Right atrium auricular region (tissue), 2 donors: ENCODE data around the gene SAMD15. TPM values are rescaled to one million over a fixed set of nuclear protein-coding genes. Genes with fewer than 3 reads are reported as not detected.

Experiments used
- DNase-seq: peaks from one replicate; pipeline ENCODE4 v3.0.0-alpha.2; 2019; ENCODE audit warnings: low spot score
- H3K27ac ChIP-seq, 2 donors: fragments of 200-600 bp; sonication (generic); 1 replicate in 1 of 2; 2 replicates in 1 of 2; pipeline ENCODE4 v1.5.1; 2016 to 2019
- H3K27me3 ChIP-seq, 2 donors: fragments of 200-600 bp; sonication (generic); one replicate each; pipeline versions ENCODE4 v1.5.1 to v1.6.0; 2017 to 2019
- H3K36me3 ChIP-seq: fragments of 200-600 bp; sonication (generic); one replicate; pipeline ENCODE4 v1.5.1; 2016
- H3K4me1 ChIP-seq, 2 donors: fragments of 200-600 bp; sonication (generic); one replicate each; pipeline versions ENCODE4 v1.5.1 to v1.6.0; 2017 to 2019
- H3K4me3 ChIP-seq, 2 donors: fragments of 200-600 bp; sonication (generic); 1 replicate in 1 of 2; 2 replicates in 1 of 2; pipeline ENCODE4 v1.5.1; 2017 to 2019; ENCODE audit warnings: mild to moderate bottlenecking in 1 of 2, moderate library complexity in 1 of 2
- H3K9me3 ChIP-seq, 2 donors: fragments of 200-600 bp; sonication (generic); one replicate each; pipeline ENCODE4 v1.5.1; 2019
- total RNA-seq, 2 donors: library from RNA; depleted of rRNA; stranded (reverse); fragments of >200 nt; gene quantifications; one replicate each; pipeline ENCODE4 v1.1.0, GENCODE V29; 2016
- TF ChIP-seq, protein P1 (sequence below), 2 donors: fragments of 200-600 bp; sonication (generic); IDR thresholded peaks; one replicate each; pipeline ENCODE4 v1.5.1; 2019; ENCODE audit warnings: antibody characterized with exemption in 2 of 2

Gene SAMD15
- total RNA-seq, 2 donors from 2014 or later = 0.26 to 0.39 TPM

GRCh38 chr14:77364146-77364545, 13.0 kb upstream of the SAMD15 start:
- TF ChIP-seq, protein P1, sequence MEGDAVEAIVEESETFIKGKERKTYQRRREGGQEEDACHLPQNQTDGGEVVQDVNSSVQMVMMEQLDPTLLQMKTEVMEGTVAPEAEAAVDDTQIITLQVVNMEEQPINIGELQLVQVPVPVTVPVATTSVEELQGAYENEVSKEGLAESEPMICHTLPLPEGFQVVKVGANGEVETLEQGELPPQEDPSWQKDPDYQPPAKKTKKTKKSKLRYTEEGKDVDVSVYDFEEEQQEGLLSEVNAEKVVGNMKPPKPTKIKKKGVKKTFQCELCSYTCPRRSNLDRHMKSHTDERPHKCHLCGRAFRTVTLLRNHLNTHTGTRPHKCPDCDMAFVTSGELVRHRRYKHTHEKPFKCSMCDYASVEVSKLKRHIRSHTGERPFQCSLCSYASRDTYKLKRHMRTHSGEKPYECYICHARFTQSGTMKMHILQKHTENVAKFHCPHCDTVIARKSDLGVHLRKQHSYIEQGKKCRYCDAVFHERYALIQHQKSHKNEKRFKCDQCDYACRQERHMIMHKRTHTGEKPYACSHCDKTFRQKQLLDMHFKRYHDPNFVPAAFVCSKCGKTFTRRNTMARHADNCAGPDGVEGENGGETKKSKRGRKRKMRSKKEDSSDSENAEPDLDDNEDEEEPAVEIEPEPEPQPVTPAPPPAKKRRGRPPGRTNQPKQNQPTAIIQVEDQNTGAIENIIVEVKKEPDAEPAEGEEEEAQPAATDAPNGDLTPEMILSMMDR (IDR thresholded peaks at IDR 0.05) = no peak

GRCh38 chr14:77369285-77369684, 7.9 kb upstream of the SAMD15 start:
- Histone ChIP-seq H3K27me3 (no peaks in the 10 kb centered on the region), H3K27ac (no peak overlapping the region), H3K9me3 (no peaks in the 10 kb centered on the region), H3K36me3 (no peaks in the 10 kb centered on the region), H3K4me1 (no peaks in the 10 kb centered on the region), H3K4me3 (no peak overlapping the region)
- TF ChIP-seq, protein P1 (IDR thresholded peaks at IDR 0.05) = no peak
- no peak for DNase-seq

More at GRCh38 chr14:77364146-77364545, 13.0 kb upstream of the SAMD15 start:
- Histone ChIP-seq H3K36me3 (no peaks in the 10 kb centered on the region), H3K4me1 (no peaks in the 10 kb centered on the region), H3K27me3 (no peaks in the 10 kb centered on the region), H3K9me3 (no peaks in the 10 kb centered on the region), H3K27ac (no peak overlapping the region), H3K4me3 (no peak overlapping the region)
- no peak for DNase-seq

GRCh38 chr14:77372304-77372841, 4.8 kb upstream of the SAMD15 start:
- TF ChIP-seq, protein P1 (IDR thresholded peaks at IDR 0.05) = no peak
- Histone ChIP-seq H3K4me3 (no peak overlapping the region), H3K27ac (no peak overlapping the region)

GRCh38 chr14:77375164-77375950, 1.8 kb upstream of the SAMD15 start:
- Histone ChIP-seq H3K4me3 (no peak overlapping the region), H3K36me3 (no peaks in the 10 kb centered on the region), H3K27ac (no peak overlapping the region), H3K9me3 (no peaks in the 10 kb centered on the region), H3K4me1 (peaks cover 0 to 13% of the 10 kb centered on the region in 2 donors), H3K27me3 (no peaks in the 10 kb centered on the region)
- TF ChIP-seq, protein P1 (IDR thresholded peaks at IDR 0.05) = no peak
- no peak for DNase-seq

More at GRCh38 chr14:77372304-77372841, 4.8 kb upstream of the SAMD15 start:
- peaks cover 0 to 7% of the 10 kb centered on the region in 2 donors for H3K4me1 ChIP-seq
- H3K27me3 ChIP-seq = no peaks in the 10 kb centered on the region
- no peaks in the 10 kb centered on the region for H3K9me3 ChIP-seq
- DNase-seq = no peak
- no peaks in the 10 kb centered on the region for H3K36me3 ChIP-seq

- Histone ChIP-seq H3K4me3 (peak overlapping the region; percentile 76 to 92), H3K4me1 (peaks cover 0 to 13% of the 10 kb centered on the region in 2 donors), H3K36me3 (no peaks in the 10 kb centered on the region), H3K27me3 (no peaks in the 10 kb centered on the region), H3K9me3 (no peaks in the 10 kb centered on the region), H3K27ac (peak overlapping the region; percentile 74 to 86)
- DNase-seq = peak; percentile 58
- TF ChIP-seq, protein P1 (IDR thresholded peaks at IDR 0.05) = no peak
Observed at GRCh38 chr14:77375973-77376770, 1.0 kb upstream of the SAMD15 start.
